Neural crest cell (in vitro differentiated cells): ENCODE measurements around the gene TUBB6. TPM values are rescaled to one million over a fixed set of nuclear protein-coding genes. Genes with fewer than 3 reads are reported as not detected.

Experiments used
- DNase-seq: peaks from one replicate; pipeline ENCODE4 v3.0.0; 2021; ENCODE audit warnings: low read depth, mixed read lengths, low spot score
- H3K27ac Mint-ChIP-seq: one replicate; pipeline ENCODE4 v1.8.0; 2021; ENCODE audit warnings: mild to moderate bottlenecking, mixed read lengths; ENCODE audit not compliant: unreplicated experiment
- H3K27me3 Mint-ChIP-seq: 2 replicates; pipeline ENCODE4 v1.8.0; 2021; ENCODE audit warnings: low read depth, mild to moderate bottlenecking, mixed read lengths
- H3K36me3 Mint-ChIP-seq: 2 replicates; pipeline ENCODE4 v1.8.0; 2021; ENCODE audit warnings: low read depth, mild to moderate bottlenecking, mixed read lengths
- H3K4me1 Mint-ChIP-seq: 2 replicates; pipeline ENCODE4 v1.8.0; 2021; ENCODE audit warnings: mixed read lengths
- H3K4me3 Mint-ChIP-seq: one replicate; pipeline ENCODE4 v1.8.0; 2021; ENCODE audit warnings: mild to moderate bottlenecking, mixed read lengths
- H3K9me3 Mint-ChIP-seq: 2 replicates; pipeline ENCODE4 v1.8.0; 2021; ENCODE audit warnings: mixed read lengths
- total RNA-seq: library from RNA; stranded (reverse); gene quantifications from 2 replicates; pipeline ENCODE4 v1.2.1, GENCODE V29; 2021
- TF ChIP-seq, protein P1 (sequence below): fragments of 200-600 bp; sonication (generic); conservative IDR thresholded peaks from 2 replicates; pipeline ENCODE4 v1.5.0; 2021; ENCODE audit warnings: antibody characterized with exemption, mild to moderate bottlenecking

The TUBB6 gene
- total RNA-seq, 1 donor from 2014 or later: 77.8 TPM

DNA sequence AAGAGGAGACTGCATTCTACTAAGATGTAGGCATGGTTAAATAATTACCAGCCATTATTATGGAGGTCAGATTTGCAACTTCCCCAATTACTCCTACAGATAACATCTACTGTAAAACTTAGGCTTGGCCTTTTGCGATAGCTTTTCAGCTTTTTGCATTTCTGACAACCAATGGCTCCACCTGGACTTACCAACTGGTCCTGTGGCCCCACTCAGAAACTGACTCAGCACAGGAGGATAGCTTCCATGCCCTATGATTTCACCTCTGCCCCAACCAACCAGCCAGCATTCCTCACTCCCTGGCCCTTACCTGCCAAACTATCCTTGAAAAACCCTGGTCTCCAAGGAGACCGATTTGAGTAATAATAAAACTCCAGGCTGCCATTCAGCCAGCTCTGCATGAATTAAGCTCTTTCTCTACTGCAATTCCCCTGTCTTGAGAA lies 28.2 kb downstream of the TUBB6 start:
- TF ChIP-seq, protein P1, sequence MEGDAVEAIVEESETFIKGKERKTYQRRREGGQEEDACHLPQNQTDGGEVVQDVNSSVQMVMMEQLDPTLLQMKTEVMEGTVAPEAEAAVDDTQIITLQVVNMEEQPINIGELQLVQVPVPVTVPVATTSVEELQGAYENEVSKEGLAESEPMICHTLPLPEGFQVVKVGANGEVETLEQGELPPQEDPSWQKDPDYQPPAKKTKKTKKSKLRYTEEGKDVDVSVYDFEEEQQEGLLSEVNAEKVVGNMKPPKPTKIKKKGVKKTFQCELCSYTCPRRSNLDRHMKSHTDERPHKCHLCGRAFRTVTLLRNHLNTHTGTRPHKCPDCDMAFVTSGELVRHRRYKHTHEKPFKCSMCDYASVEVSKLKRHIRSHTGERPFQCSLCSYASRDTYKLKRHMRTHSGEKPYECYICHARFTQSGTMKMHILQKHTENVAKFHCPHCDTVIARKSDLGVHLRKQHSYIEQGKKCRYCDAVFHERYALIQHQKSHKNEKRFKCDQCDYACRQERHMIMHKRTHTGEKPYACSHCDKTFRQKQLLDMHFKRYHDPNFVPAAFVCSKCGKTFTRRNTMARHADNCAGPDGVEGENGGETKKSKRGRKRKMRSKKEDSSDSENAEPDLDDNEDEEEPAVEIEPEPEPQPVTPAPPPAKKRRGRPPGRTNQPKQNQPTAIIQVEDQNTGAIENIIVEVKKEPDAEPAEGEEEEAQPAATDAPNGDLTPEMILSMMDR: no peak
- H3K27ac Mint-ChIP-seq: no peak overlapping the region
- H3K27me3 Mint-ChIP-seq: no peaks in the 10 kb centered on the region
- H3K36me3 Mint-ChIP-seq: peaks cover 30% of the 10 kb centered on the region
- no peaks in the 10 kb centered on the region for H3K9me3 Mint-ChIP-seq
- no peak overlapping the region for H3K4me3 Mint-ChIP-seq
- H3K4me1 Mint-ChIP-seq: peaks cover 16% of the 10 kb centered on the region
- DNase-seq: no peak

DNA sequence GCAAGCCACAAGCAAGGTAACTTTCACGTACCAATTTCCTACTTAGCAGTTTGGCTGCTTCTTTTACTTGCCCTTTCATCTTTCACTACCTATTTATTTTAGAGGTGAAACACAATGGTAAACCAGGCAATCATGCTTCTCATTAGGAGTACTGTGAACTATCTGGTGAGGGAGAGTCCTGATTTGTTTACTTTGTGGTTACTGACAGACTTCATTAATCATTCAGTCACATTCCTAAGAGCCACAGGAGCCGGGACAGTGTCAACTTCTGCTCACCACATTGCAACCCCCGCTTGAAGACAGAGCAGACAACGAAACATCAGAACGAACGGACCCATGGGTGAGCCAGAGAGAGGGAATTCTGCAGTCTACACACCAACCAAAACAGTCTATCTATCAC lies 28.8 kb downstream of the TUBB6 start:
- H3K4me1 Mint-ChIP-seq: peaks cover 16% of the 10 kb centered on the region
- no peak overlapping the region for H3K27ac Mint-ChIP-seq

DNA sequence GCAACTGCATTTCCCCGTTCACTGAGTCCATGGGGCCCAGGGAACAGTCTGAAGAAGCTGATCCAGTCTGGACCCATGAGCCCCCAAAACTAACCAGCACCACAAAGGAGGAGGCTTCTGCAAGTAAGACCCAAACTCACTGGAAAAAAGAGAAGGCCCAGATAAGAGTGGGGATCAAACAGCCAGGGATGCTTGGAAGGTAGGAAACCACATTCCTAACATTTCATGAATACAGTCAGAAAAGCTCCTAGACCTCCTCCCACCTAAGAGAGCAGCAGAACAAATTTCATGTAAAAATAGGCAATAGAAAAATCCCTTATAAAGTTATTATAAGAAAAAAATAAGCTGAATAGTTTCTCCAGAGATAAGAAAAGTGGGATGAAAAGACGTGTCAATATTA lies 30.3 kb downstream of the TUBB6 start:
- TF ChIP-seq, protein P1: no peak
- Mint-ChIP-seq H3K4me1 (peaks cover 16% of the 10 kb centered on the region), H3K4me3 (no peak overlapping the region), H3K27ac (no peak overlapping the region), H3K9me3 (no peaks in the 10 kb centered on the region), H3K27me3 (no peaks in the 10 kb centered on the region), H3K36me3 (peaks cover 41% of the 10 kb centered on the region)
- no peak for DNase-seq

More for the DNA sequence above, 28.8 kb downstream of the TUBB6 start:
- no peak overlapping the region for H3K4me3 Mint-ChIP-seq
- no peaks in the 10 kb centered on the region for H3K27me3 Mint-ChIP-seq
- peaks cover 31% of the 10 kb centered on the region for H3K36me3 Mint-ChIP-seq
- H3K9me3 Mint-ChIP-seq: no peaks in the 10 kb centered on the region
- TF ChIP-seq, protein P1: no peak
- no peak for DNase-seq

DNA sequence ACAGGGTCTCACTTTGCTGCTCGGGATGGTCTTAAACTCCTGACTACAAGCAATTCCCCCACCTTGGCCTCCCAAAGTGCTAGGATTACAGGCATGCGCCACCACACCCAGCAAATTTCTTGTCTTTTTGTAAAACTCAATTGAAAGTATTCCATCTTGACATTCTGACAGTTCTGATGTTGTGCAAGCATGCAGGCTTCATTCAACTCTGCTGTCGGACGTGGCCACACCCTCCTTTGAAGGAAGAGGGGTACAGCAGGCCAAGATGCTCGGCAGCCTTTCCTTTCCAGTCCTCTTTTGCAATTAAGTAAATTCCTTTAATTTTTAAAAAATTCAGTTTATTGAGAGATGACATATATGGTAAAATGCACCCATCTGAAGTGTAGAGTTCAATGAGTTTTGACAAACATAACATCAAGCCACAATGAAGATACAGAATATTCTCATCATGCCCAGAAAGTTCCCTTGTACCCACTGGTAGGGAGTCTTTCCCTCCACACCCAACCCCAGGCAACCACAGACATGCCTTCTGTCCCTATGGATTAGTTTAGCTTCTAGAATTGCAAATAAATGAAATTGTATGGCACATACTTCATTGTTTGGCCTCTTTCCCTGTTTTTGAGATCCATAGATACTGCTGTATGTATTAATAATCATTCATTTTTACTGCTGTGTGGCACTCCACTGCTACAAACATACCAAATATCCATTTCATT lies 33.1 kb downstream of the TUBB6 start:
- H3K27me3 Mint-ChIP-seq: no peaks in the 10 kb centered on the region
- no peak overlapping the region for H3K4me3 Mint-ChIP-seq
- H3K9me3 Mint-ChIP-seq: no peaks in the 10 kb centered on the region
- no peak for DNase-seq
- H3K36me3 Mint-ChIP-seq: peaks cover 35% of the 10 kb centered on the region
- H3K27ac Mint-ChIP-seq: no peak overlapping the region
- peaks cover 7% of the 10 kb centered on the region for H3K4me1 Mint-ChIP-seq
- TF ChIP-seq, protein P1: no peak

DNA sequence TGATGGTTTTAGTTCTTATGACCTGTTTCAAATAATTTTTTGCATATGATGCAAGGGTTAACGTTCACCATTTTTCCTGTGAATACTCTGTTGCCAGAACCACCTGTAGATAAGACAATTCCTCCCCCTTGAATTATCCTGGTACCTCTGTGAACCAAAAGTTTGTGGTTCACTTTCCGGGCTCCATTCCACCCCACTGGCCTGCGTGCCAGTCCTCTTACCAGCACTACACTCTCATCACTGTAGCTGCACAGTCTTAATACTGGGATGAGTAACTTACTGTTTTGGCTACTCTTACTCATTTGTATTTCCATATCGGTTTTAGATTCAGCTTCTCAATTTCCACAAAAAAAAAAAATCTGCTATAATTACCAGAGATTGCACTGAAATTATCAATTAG lies 34.6 kb downstream of the TUBB6 start:
- H3K36me3 Mint-ChIP-seq: peaks cover 32% of the 10 kb centered on the region
- H3K27me3 Mint-ChIP-seq: no peaks in the 10 kb centered on the region
- H3K4me1 Mint-ChIP-seq: no peaks in the 10 kb centered on the region
- no peak overlapping the region for H3K4me3 Mint-ChIP-seq
- TF ChIP-seq, protein P1: no peak
- no peaks in the 10 kb centered on the region for H3K9me3 Mint-ChIP-seq
- DNase-seq: no peak
- H3K27ac Mint-ChIP-seq: no peak overlapping the region
